ENCODE results near the gene ADCK2.

DNA sequence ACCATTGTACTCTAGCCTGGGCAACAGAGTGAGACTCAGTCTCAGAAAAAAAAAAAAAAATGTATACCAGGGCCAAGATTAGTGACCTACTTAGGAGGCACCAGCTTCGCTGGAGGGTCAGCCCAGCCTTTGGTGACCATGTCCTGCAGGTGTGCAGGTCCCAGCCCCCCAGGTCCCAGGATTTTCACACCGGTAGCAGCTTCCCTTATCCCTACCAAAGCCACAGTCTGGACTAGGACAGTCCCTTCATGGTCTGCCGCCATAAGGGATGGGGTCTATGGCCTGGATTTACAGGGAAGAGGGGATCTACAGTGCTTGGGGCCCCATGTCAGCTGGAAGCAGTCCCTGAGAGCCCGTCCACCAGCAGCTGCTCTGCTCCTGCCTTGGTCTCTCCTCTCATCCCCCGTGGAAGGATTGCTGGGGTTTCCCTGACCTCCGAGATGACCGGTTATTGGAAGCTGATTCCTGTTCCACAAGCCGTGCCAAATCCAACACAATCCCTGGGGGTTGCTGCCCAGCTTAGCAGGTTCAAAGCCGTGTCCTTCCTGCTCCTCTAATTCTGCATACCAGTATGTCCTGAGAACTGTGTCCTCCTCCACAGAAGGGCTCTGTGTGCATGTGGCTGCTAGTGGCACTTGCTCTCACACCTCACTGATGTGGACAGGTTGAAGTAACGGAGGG is 12.8 kb downstream of the ADCK2 start:
- TF ChIP-seq CTCF (IDR thresholded peaks at IDR 0.05) (no peak), ZFX (IDR thresholded peaks at IDR 0.05; ENCODE audit: borderline replicate concordance) (no peak)

All from 22Rv1 (cell line).